GM10266 (cell line): Measurements from ENCODE around the gene CNIH1.

Experiments used
- DNase-seq: peaks from one replicate; pipeline ENCODE4 v3.0.0; 2012; ENCODE audit errors: extremely low spot score
- TF ChIP-seq, protein P1 (sequence below): IDR thresholded peaks from 2 replicates; pipeline ENCODE4 v1.5.1; 2012; ENCODE audit warnings: mild to moderate bottlenecking, low read depth; ENCODE audit not compliant: control insufficient read depth, insufficient read depth; ENCODE audit errors: missing control alignments

The CNIH1 gene

GRCh38 chr14:54487771-54488170 is 46.6 kb upstream of the CNIH1 start:
- TF ChIP-seq, protein P1, sequence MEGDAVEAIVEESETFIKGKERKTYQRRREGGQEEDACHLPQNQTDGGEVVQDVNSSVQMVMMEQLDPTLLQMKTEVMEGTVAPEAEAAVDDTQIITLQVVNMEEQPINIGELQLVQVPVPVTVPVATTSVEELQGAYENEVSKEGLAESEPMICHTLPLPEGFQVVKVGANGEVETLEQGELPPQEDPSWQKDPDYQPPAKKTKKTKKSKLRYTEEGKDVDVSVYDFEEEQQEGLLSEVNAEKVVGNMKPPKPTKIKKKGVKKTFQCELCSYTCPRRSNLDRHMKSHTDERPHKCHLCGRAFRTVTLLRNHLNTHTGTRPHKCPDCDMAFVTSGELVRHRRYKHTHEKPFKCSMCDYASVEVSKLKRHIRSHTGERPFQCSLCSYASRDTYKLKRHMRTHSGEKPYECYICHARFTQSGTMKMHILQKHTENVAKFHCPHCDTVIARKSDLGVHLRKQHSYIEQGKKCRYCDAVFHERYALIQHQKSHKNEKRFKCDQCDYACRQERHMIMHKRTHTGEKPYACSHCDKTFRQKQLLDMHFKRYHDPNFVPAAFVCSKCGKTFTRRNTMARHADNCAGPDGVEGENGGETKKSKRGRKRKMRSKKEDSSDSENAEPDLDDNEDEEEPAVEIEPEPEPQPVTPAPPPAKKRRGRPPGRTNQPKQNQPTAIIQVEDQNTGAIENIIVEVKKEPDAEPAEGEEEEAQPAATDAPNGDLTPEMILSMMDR: no peak
- no peak for DNase-seq

DNA sequence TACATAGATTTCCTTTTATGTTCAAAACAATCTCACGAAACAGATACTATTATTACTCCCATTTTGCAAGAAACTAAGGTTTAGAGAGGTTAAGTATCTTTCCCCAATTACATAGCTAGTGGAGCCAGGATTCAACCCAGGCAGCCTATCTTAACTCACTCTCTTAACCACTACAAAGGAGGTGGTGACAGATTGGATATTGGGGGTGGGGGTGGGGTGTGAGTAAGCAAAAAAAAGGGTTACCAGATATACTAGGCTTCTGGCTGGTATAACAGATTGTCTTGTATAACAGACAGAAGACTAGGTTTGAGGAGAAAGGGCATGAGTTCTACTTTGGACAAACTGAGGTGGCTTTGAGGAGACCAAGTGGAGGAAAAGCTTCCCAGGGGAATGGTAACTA is 45.5 kb upstream of the CNIH1 start:
- TF ChIP-seq, protein P1: no peak
- DNase-seq: no peak

GRCh38 chr14:54483846-54484245 is 42.7 kb upstream of the CNIH1 start:
- TF ChIP-seq, protein P1: no peak
- no peak for DNase-seq

DNA sequence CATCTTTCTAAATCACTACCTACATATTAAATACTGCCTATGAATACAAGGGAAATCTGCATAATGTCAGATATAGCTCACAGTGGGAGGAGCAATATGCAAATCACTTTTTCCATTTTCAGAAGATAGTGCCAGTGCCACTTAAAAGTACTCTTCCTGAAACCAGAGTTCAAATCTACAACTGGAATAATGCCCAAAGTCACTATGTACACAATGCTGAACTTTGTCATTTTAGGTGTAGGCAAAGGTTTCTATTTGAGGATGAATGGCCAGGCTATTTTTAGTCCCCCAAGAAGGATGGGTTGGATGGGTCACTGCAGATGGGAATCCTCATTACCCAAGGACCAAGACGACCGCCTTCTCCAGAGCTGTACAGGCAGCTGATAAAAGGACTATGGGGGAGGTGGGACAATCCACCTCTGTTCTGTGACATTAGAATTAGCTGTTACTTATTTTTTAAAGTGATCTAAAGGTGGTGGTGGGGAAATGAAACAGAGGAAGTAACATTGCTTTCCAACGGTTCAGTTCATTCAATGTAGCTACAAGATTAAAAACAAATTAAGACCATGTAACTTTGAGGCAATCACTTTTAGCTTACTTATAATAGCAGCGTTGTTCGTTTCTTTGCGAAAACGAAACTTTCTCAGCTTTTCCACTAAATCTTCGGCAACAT is 42.0 kb upstream of the CNIH1 start:
- TF ChIP-seq, protein P1: no peak
- DNase-seq: no peak

DNA sequence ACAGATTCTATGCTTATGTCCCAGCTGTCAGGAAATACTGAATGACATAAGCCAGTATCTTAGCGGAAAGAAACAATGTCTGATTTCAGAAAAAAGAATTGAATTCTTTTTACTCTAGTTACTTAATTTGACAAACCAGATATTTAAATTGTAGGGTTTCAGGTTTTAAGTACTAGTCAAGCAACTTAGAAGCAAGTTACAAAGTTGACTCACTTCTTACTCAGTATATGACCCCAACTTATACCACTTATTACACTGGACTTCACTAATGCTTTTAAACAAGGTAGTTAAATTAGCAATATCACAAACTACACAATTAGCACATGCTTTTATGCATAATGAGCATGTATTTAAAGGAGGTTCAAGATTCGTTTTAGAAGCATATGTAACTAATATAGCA is 40.5 kb upstream of the CNIH1 start:
- TF ChIP-seq, protein P1: no peak
- no peak for DNase-seq

DNA sequence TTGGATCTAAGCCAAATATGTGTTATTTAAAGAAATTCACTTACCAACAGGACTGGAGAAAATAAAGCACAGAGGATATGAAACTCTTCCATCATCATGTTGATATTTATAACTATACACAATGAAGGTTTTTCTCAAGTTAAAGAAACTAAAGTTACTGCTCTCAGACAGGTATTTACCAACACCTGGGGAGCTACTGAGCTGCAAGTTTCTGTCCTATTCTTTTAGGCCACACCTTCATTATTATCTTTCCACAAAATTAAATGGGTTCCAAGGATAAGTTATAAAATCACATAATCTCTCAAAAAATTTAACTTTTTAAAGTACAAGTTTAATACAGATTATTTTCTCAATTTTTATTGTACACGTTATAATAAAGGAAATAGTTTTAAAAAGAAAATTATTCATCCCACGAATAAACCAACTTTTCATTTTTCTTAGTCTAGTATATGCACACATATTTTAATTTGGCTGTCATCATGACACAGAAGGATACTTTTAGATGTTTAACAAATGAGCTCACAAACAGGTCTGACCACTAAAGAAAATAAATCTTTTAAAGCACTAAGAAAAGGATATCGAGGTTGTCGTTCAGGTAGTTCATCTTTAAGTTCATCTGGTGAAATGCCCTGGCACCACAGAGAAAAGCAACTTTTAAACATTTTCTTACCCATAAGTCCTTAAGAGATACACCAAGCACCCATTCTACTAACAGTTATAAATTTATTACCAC is 39.8 kb upstream of the CNIH1 start:
- no peak for DNase-seq
- TF ChIP-seq, protein P1: no peak

DNA sequence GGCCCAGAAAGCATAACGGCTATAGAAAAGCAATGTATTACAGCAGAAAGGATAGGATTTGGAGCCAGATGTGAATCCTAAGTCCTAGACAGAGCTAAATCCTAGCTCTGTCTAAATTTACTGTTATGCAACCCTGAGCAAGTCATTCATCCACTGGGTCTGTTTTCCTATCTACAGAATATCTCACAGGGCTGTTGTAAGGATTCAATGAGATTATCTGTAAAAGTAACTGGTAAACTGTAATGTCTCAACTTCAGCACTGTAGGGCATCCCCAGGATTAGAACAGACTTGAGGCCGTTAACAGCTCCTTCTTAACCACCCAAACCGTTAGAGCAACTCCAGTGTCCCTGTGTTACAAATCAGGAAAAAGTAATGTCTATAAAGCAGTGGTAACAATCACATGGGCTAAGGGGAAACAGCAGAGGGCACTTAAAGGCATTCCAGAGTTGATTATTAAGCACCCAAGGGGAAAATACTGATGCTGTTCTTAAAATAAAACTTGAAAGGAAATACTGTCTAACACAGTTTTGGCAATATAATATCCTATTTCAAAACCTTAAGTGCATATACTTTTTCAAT is 37.6 kb upstream of the CNIH1 start:
- no peak for DNase-seq
- TF ChIP-seq, protein P1: no peak
